ENCODE measurements around the gene DRC3.

DNA sequence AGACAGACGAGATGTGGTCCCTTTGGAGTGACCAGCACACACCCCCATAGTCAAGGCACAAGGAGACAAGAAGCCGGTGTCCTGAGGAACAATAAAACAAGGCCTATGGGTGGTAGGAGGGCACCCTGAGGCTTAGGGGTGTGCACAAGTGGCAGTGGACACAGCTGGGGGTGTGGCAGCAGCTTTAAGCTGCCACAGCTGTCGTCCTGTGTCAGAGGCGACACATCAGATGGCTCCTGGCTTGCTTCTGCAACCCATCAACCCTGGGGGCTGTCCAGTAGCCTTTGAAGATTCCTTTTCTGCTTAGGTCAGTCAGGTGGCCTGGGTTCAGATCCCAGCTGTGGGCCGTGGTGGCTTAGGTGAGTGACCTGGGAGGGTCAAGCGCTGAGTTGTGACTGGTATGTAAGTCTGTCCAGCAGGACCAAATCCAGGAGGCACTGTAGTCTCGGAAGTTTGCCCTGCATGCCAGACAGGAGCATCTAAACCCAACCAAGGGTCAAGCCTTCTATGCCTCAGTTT is 15.8 kb downstream of the DRC3 start:
- TF ChIP-seq, protein P1, sequence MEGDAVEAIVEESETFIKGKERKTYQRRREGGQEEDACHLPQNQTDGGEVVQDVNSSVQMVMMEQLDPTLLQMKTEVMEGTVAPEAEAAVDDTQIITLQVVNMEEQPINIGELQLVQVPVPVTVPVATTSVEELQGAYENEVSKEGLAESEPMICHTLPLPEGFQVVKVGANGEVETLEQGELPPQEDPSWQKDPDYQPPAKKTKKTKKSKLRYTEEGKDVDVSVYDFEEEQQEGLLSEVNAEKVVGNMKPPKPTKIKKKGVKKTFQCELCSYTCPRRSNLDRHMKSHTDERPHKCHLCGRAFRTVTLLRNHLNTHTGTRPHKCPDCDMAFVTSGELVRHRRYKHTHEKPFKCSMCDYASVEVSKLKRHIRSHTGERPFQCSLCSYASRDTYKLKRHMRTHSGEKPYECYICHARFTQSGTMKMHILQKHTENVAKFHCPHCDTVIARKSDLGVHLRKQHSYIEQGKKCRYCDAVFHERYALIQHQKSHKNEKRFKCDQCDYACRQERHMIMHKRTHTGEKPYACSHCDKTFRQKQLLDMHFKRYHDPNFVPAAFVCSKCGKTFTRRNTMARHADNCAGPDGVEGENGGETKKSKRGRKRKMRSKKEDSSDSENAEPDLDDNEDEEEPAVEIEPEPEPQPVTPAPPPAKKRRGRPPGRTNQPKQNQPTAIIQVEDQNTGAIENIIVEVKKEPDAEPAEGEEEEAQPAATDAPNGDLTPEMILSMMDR (IDR thresholded peaks at IDR 0.05) = no peak
- no peak for TF ChIP-seq POLR2A (IDR thresholded peaks at IDR 0.05)
